Liver (tissue), 9 donors: ENCODE measurements around the gene GSE1. TPM values are rescaled to one million over a fixed set of nuclear protein-coding genes. Genes with fewer than 3 reads are reported as not detected.

ENCODE experiments used
- DNase-seq: peaks from one replicate; pipeline ENCODE4 v3.0.0-alpha.2; 2017; ENCODE audit warnings: low spot score
- H3K27ac ChIP-seq, 2 donors: one replicate each; pipeline ENCODE4 v1.7.0; 2013; ENCODE audit warnings: inconsistent platforms in 2 of 2, low read length in 2 of 2, control low read depth in 1 of 2, low read depth in 1 of 2, mild to moderate bottlenecking in 1 of 2
- H3K27me3 ChIP-seq, 4 donors: one replicate each; pipeline versions ENCODE4 v1.6.1 to v1.7.0; 2013; ENCODE audit warnings: low read length in 3 of 4, inconsistent platforms in 1 of 4, mild to moderate bottlenecking in 1 of 4, moderate library complexity in 1 of 4; ENCODE audit not compliant: control insufficient read depth in 4 of 4, insufficient read depth in 4 of 4
- H3K36me3 ChIP-seq, 4 donors: one replicate each; pipeline versions ENCODE4 v1.6.1 to v1.7.0; 2013; ENCODE audit warnings: low read length in 3 of 4, mild to moderate bottlenecking in 3 of 4, low read depth in 1 of 4, moderate library complexity in 1 of 4; ENCODE audit not compliant: control insufficient read depth in 4 of 4, insufficient read depth in 3 of 4
- H3K4me1 ChIP-seq, 4 donors: one replicate each; pipeline versions ENCODE4 v1.6.1 to v1.7.0; 2013; ENCODE audit warnings: low read length in 3 of 4, mild to moderate bottlenecking in 3 of 4, moderate library complexity in 1 of 4; ENCODE audit not compliant: control insufficient read depth in 4 of 4, insufficient read depth in 4 of 4
- H3K4me3 ChIP-seq, 3 donors: one replicate each; pipeline versions ENCODE4 v1.6.1 to v1.7.0; 2013; ENCODE audit warnings: low read length in 3 of 3, control low read depth in 1 of 3, low read depth in 1 of 3, mild to moderate bottlenecking in 1 of 3
- H3K9ac ChIP-seq, 2 donors: one replicate each; pipeline ENCODE4 v1.7.0; 2013; ENCODE audit warnings: low read length in 2 of 2, mild to moderate bottlenecking in 2 of 2, moderate library complexity in 2 of 2, control low read depth in 1 of 2, low read depth in 1 of 2
- H3K9me3 ChIP-seq, 4 donors: one replicate each; pipeline versions ENCODE4 v1.6.1 to v1.7.0; 2013; ENCODE audit warnings: low read length in 3 of 4; ENCODE audit not compliant: control insufficient read depth in 4 of 4
- EGR1 ChIP-seq, 2 donors: IDR thresholded peaks; 2 replicates each; pipeline ENCODE4 v1.6.1; 2016 to 2018; ENCODE audit warnings: antibody characterized with exemption in 2 of 2, low read depth in 2 of 2
- FOXA1 ChIP-seq: IDR thresholded peaks from 2 replicates; pipeline ENCODE4 v1.6.1; 2016; ENCODE audit warnings: antibody characterized with exemption
- FOXA2 ChIP-seq: IDR thresholded peaks from 2 replicates; pipeline ENCODE4 v1.6.1; 2016; ENCODE audit warnings: antibody characterized with exemption
- GABPA ChIP-seq, 2 donors: IDR thresholded peaks in 1 of 2; conservative IDR thresholded peaks in 1 of 2; 2 replicates each; pipeline ENCODE4 v1.6.1; 2016; ENCODE audit warnings: antibody characterized with exemption in 2 of 2, mild to moderate bottlenecking in 1 of 2, moderate library complexity in 1 of 2
- HNF4A ChIP-seq, 2 donors: conservative IDR thresholded peaks; 2 replicates each; pipeline ENCODE4 v1.6.1; 2016; ENCODE audit warnings: antibody characterized with exemption in 2 of 2, mild to moderate bottlenecking in 2 of 2
- HNF4G ChIP-seq: IDR thresholded peaks from 2 replicates; pipeline ENCODE4 v1.6.1; 2016; ENCODE audit warnings: antibody characterized with exemption
- JUND ChIP-seq, 2 donors: IDR thresholded peaks; 2 replicates each; pipeline ENCODE4 v1.6.1; 2016; ENCODE audit warnings: antibody characterized with exemption in 2 of 2
- NR2F2 ChIP-seq: IDR thresholded peaks from 2 replicates; pipeline ENCODE4 v1.6.1; 2016; ENCODE audit warnings: antibody characterized with exemption
- RAD21 ChIP-seq, 2 donors: IDR thresholded peaks; 2 replicates each; pipeline ENCODE4 v1.6.1; 2016; ENCODE audit warnings: antibody characterized with exemption in 2 of 2, mild to moderate bottlenecking in 2 of 2
- RXRA ChIP-seq, 2 donors: IDR thresholded peaks; 2 replicates each; pipeline ENCODE4 v1.6.1; 2017 to 2018; ENCODE audit warnings: antibody characterized with exemption in 2 of 2, mild to moderate bottlenecking in 1 of 2
- SP1 ChIP-seq: IDR thresholded peaks from 2 replicates; pipeline ENCODE4 v1.6.1; 2018; ENCODE audit warnings: antibody characterized with exemption, mild to moderate bottlenecking
- TAF1 ChIP-seq: conservative IDR thresholded peaks from 2 replicates; pipeline ENCODE4 v1.6.1; 2016; ENCODE audit warnings: antibody characterized with exemption, mild to moderate bottlenecking
- YY1 ChIP-seq: IDR thresholded peaks from 2 replicates; pipeline ENCODE4 v1.6.1; 2016; ENCODE audit warnings: antibody characterized with exemption, mild to moderate bottlenecking
- WGBS: extraction: QIAGEN DNeasy Blood & Tissue Kit; methylation state at CpG from one replicate; pipeline ENCODE4 v1.1.7; 2013; 5-methylcytosine and 5-hydroxymethylcytosine counted together
- polyA plus RNA-seq, 2 donors: library from polyadenylated mRNA; stranded (reverse) in 1 of 2; unstranded in 1 of 2; fragments of 200-250 nt in 1 of 2; fragments of >200 nt in 1 of 2; fragmentation: Nextera tagmentation in 1 of 2; extraction: Ambion mirVana in 1 of 2; gene quantifications; one replicate each; pipeline versions ENCODE4 v1.2.1 to v1.2.3, GENCODE V29; 2013 to 2015
- total RNA-seq, 2 donors: library from RNA; depleted of rRNA; stranded (reverse); fragments of >200 nt; gene quantifications; one replicate each; pipeline ENCODE4 v1.2.3, GENCODE V29; 2014
- TF ChIP-seq, protein P1 (sequence below): IDR thresholded peaks from 2 replicates; pipeline ENCODE4 v1.6.1; 2016; ENCODE audit warnings: antibody characterized with exemption, mild to moderate bottlenecking
- TF ChIP-seq, protein P2 (sequence below): IDR thresholded peaks from 2 replicates; pipeline ENCODE4 v1.6.1; 2016; ENCODE audit warnings: antibody characterized with exemption
- TF ChIP-seq, protein P3 (sequence below): IDR thresholded peaks from 2 replicates; pipeline ENCODE4 v1.6.1; 2016; ENCODE audit warnings: antibody characterized with exemption
- TF ChIP-seq, protein P4 (sequence below): IDR thresholded peaks from 2 replicates; pipeline ENCODE4 v1.6.1; 2016; ENCODE audit warnings: antibody characterized with exemption
- donor health status: healthy.
- donor health status: healthy.
- donor health status: healthy.
- donor health status: healthy.
- donor health status: healthy.

The GSE1 gene
- total and polyA plus RNA-seq, 4 donors: 9.9 to 37.7 (median 25.2) TPM

DNA sequence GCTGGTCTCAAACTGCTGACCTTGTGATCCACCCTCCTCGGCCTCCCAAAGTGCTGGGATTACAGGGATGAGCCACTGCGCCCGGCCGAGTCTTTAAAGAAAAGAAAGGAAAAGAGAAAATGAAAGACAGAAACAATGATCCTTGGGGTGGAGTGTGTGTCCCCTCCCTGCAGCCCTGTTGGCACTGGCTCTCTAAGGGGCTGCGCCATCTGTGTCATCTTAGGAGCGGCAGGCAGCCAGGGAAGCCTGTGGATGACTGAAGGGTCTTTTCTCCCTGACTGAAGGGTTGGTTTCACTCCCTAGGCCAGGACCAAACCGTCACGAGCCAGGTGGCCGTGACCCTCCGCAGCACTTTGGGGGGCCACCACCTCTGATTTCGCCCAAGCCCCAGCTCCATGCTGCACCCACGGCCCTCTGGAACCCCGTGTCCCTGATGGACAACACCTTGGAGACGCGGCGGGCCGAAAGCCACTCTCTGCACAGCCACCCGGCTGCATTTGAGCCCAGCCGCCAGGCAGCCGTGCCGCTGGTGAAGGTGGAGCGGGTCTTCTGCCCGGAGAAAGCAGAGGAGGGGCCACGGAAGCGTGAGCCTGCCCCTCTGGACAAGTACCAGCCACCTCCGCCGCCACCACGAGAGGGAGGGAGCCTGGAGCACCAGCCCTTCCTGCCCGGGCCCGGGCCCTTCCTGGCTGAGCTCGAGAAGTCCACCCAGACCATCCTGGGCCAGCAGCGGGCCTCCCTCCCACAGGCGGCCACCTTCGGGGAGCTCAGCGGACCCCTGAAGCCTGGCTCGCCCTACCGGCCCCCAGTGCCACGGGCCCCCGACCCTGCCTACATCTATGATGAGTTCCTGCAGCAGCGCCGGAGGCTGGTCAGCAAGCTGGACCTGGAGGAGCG lies 48.0 kb downstream of the GSE1 start (continued):
- TF ChIP-seq, protein P1, sequence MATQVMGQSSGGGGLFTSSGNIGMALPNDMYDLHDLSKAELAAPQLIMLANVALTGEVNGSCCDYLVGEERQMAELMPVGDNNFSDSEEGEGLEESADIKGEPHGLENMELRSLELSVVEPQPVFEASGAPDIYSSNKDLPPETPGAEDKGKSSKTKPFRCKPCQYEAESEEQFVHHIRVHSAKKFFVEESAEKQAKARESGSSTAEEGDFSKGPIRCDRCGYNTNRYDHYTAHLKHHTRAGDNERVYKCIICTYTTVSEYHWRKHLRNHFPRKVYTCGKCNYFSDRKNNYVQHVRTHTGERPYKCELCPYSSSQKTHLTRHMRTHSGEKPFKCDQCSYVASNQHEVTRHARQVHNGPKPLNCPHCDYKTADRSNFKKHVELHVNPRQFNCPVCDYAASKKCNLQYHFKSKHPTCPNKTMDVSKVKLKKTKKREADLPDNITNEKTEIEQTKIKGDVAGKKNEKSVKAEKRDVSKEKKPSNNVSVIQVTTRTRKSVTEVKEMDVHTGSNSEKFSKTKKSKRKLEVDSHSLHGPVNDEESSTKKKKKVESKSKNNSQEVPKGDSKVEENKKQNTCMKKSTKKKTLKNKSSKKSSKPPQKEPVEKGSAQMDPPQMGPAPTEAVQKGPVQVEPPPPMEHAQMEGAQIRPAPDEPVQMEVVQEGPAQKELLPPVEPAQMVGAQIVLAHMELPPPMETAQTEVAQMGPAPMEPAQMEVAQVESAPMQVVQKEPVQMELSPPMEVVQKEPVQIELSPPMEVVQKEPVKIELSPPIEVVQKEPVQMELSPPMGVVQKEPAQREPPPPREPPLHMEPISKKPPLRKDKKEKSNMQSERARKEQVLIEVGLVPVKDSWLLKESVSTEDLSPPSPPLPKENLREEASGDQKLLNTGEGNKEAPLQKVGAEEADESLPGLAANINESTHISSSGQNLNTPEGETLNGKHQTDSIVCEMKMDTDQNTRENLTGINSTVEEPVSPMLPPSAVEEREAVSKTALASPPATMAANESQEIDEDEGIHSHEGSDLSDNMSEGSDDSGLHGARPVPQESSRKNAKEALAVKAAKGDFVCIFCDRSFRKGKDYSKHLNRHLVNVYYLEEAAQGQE: no peak

DNA sequence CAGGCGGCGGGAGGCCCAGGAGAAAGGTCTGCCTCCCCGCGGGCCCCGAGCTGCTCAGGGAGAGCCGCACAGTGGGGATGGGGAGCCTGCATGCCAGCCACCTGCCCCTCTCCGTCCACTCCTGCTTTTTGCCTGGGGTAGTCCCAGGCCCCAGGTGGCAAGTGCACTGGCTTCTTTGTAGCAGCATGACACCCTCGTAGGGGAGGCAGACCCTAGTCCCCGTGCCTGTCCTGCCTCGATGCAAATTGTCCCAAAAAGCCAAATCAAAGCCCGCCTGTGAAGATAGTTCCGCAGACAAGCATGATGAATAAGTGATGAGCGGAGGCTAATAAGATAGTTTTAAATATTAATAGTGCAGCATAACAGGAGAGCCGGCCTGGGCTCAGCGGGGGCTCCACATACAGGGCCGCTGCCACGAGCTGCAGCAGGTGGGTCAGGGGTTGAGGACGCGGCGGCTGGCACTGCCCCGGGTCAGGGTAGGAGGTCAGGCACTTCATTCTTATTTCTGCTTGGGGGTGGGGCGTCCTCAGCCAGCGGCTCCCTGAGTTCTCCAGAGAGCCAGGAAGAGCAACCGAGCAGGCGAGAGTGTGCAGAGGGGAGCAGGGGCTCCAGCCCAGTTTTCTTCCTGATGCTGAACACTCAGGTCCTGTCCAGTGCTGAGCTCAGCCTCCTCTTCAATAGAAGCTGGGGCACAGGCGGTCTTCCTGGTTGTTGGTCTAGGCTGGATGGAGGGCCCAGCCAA lies 48.8 kb downstream of the GSE1 start:
- Histone ChIP-seq H3K36me3 (peaks cover 32 to 91% (median 64%) of the 10 kb centered on the region in 4 donors), H3K4me1 (no peaks in the 10 kb centered on the region), H3K27ac (no peak overlapping the region), H3K9ac (no peak overlapping the region), H3K27me3 (no peaks in the 10 kb centered on the region), H3K4me3 (no peak overlapping the region), H3K9me3 (no peaks in the 10 kb centered on the region)
- TF ChIP-seq, protein P2, sequence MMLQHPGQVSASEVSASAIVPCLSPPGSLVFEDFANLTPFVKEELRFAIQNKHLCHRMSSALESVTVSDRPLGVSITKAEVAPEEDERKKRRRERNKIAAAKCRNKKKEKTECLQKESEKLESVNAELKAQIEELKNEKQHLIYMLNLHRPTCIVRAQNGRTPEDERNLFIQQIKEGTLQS: no peak
- no peak for TF ChIP-seq GABPA (IDR thresholded peaks at IDR 0.05 in 1 of 2, conservative IDR thresholded peaks at IDR 0.05 in 1 of 2)
- TF ChIP-seq FOXA2: no peak
- DNase-seq: no peak
- 96% methylated on average over 26 of the region's 26 CpGs for WGBS

DNA sequence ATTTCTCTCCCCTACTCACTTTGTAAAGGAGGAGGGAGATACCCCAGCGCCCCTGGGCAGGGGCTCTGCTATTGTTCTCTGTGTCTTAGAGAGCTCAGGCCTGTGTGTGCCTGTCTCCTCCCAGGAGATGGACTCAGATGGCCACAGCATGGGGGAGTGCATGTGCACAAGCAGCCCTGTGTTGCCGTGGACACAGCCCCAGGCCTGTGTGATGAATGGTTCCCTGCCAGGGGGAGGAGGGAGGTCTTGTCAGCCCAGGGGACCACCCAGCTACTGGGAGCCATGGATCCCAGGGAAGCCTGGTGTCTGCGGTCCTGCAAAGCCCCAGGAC lies 49.3 kb downstream of the GSE1 start:
- WGBS: 92% methylated on average over 3 of the region's 3 CpGs
- no peak overlapping the region for H3K9ac ChIP-seq
- H3K27me3 ChIP-seq: no peaks in the 10 kb centered on the region
- peaks cover 32 to 91% (median 66%) of the 10 kb centered on the region in 4 donors for H3K36me3 ChIP-seq
- no peak for TF ChIP-seq FOXA1
- no peak for TF ChIP-seq EGR1 (IDR thresholded peaks at IDR 0.05; ENCODE audit: low read depth in 2 of 2)
- no peak for TF ChIP-seq GABPA (IDR thresholded peaks at IDR 0.05 in 1 of 2, conservative IDR thresholded peaks at IDR 0.05 in 1 of 2)
- no peak for TF ChIP-seq FOXA2
- no peak for TF ChIP-seq YY1
- TF ChIP-seq HNF4G: no peak
- TF ChIP-seq, protein P3, sequence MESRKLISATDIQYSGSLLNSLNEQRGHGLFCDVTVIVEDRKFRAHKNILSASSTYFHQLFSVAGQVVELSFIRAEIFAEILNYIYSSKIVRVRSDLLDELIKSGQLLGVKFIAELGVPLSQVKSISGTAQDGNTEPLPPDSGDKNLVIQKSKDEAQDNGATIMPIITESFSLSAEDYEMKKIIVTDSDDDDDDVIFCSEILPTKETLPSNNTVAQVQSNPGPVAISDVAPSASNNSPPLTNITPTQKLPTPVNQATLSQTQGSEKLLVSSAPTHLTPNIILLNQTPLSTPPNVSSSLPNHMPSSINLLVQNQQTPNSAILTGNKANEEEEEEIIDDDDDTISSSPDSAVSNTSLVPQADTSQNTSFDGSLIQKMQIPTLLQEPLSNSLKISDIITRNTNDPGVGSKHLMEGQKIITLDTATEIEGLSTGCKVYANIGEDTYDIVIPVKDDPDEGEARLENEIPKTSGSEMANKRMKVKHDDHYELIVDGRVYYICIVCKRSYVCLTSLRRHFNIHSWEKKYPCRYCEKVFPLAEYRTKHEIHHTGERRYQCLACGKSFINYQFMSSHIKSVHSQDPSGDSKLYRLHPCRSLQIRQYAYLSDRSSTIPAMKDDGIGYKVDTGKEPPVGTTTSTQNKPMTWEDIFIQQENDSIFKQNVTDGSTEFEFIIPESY: no peak
- no peak for TF ChIP-seq TAF1
- TF ChIP-seq RAD21 (IDR thresholded peaks at IDR 0.05): no peak
- no peak for TF ChIP-seq HNF4A (conservative IDR thresholded peaks at IDR 0.05)
- TF ChIP-seq, protein P2: no peak
- no peak for TF ChIP-seq SP1
- TF ChIP-seq RXRA (IDR thresholded peaks at IDR 0.05): no peak
- TF ChIP-seq, protein P4, sequence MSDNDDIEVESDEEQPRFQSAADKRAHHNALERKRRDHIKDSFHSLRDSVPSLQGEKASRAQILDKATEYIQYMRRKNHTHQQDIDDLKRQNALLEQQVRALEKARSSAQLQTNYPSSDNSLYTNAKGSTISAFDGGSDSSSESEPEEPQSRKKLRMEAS: no peak
- TF ChIP-seq, protein P1: no peak
- TF ChIP-seq JUND (IDR thresholded peaks at IDR 0.05): no peak
- no peak for TF ChIP-seq NR2F2
- no peak overlapping the region for H3K27ac ChIP-seq
- H3K9me3 ChIP-seq: no peaks in the 10 kb centered on the region
- DNase-seq: no peak
- no peaks in the 10 kb centered on the region for H3K4me1 ChIP-seq
- H3K4me3 ChIP-seq: no peak overlapping the region
